Activated effector memory CD4-positive, alpha-beta T cell treated with Interleukin-2 at 50 U/mL for 16 hours (primary cell): Measurements from ENCODE around the gene MICAL2.

Experiments used
- DNase-seq: peaks from one replicate; pipeline ENCODE4 v3.0.0-alpha.2; 2020

MICAL2 gene

GRCh38 chr11:12278766-12279671 lies 168.6 kb downstream of the MICAL2 start:
- DNase-seq, result no peak

DNA sequence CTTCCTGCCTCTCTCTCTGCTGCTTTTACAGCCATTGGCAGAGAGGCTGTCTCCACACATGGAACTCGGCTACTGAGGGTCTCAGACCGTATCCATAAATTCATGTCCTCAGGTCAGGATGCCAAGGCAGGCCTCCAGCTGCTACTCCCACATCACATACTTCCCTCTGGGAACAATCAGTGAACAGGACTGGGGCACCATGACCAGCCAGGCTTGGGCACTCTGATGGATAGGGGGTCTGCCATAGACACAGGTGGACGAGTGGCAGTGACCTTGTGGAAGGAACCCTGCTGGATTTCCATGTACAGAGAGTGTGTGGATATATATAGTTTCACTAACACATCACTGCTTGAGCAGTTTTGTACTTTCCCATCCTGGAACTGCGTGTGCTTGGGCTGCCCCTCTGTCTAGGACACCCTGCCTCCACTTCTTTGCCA lies 169.3 kb downstream of the MICAL2 start:
- no peak for DNase-seq

- DNase-seq, result no peak
Observed at GRCh38 chr11:12280199-12280837, 169.9 kb downstream of the MICAL2 start.

DNA sequence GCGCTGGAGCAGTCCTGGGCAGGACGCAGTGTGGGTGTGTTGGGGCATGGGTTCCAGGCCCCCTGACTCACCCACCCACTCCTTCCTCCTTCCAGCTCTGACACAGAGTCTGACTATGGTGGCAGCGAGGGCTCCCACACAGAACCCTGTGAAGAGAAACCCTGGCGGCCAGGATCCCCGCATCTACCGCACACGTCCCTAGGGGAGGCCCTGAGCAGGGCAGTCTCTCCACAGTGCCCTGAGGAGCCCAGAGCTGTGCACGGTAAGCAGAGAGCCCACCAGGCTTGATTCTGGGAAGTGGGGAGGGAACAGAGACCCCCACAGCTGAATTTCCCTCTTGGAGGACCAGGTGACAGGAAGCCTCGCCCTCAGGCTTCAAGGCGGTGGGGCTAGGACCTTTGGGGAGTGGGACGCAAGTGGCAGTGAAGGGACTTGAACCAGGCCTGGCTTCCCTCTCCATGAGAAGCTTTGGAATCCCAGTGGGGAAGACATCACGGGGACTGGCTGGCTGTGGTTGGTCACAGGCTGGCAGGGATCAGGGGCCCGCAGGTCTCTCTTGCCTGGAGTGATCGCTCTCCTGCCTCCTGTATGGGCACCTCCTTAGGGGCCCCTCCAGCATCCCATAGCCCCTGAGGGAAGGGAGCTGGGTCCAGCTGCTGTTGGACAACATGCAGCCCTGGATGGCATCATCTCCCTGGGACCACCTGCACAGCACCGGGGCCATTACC lies 170.6 kb downstream of the MICAL2 start:
- DNase-seq, result no peak

GRCh38 chr11:12281571-12282478 lies 171.4 kb downstream of the MICAL2 start:
- DNase-seq, result peak; percentile 58

DNA sequence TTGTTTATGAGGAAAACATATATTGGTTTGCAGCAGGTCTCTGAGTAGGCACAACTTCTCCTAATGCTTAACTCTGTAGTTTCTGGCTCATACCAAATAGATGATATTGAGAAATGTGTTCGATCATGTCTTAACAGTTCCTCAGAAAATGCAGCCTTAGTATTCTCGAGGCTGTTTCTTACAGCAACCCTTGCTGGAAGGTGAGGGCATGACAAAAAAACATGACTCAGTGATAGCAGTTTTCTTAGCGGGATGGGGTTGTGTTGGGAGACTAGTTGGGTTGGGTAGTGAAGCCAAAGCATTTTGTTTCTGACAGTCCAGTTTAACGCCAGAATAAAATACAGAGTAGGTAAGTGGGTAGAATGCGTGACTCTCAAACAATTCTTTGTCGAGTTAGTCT lies 172.3 kb downstream of the MICAL2 start:
- no peak for DNase-seq

- DNase-seq, result no peak
Observed at GRCh38 chr11:12284316-12285050, 174.1 kb downstream of the MICAL2 start.

- DNase-seq, result no peak
Observed at GRCh38 chr11:12285106-12285505, 174.7 kb downstream of the MICAL2 start.

DNA sequence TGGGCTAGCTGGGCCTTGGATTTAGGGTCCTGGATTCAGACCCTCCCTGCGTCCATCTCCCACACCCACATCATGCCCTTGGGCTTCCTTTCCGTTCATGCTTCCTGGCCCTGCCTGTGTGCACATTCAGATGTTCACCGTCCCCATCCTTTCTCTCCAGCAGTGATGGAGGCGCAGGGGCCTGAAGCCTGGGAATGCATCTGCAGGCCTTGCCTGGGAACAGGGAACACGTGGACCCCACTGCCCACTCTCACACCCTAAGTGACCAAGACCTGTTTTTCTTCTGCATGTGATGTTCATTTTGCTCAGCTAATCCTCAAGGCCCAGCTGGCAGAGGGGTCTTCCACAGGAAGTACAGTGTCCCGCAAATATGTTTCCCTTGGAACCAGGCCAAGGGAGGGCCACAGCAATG lies 175.4 kb downstream of the MICAL2 start:
- DNase-seq, result no peak

- DNase-seq, result no peak
Observed at GRCh38 chr11:12286606-12287005, 176.2 kb downstream of the MICAL2 start.

GRCh38 chr11:12287009-12287373 lies 176.6 kb downstream of the MICAL2 start:
- DNase-seq, result no peak

DNA sequence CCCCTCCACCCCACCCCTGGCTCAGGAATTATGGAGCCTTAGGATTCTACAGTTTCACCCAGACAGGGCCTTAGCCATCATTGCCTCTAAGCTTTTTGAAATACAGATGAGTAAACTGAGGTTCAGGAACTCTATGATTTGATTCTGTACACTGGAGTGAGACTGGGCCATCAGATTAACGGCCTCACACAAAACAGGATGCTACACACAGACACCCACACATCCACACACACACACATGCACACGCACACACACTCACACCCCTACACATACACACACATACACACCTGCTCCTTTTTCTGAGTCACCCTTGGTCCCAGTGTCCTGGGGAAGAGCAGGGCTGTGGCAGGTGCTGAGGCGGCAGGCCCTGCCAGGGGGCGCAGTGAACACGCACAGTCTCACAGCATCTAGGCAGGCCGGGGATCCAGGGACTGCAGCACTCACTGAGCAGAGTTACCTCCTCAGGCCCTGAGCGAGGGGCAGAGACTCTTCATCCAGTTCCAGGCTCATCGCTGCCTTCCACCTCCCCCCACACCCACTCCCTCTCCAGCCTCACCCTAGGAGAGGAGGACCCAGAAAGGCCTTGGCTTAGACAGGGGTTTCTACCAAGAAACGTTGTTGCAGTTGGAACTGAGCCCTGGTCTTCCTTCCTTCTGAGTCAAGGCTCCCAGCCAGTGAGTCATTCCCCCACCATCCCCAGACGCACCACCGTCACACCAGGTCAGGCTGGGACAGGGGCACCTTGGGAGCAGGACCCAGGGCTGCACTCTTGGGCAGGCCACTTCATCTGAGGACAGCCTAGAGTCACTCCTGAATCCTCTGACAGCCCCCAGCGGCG lies 177.2 kb downstream of the MICAL2 start:
- DNase-seq, result no peak

- no peak for DNase-seq
Observed at GRCh38 chr11:12288212-12288930, 178.0 kb downstream of the MICAL2 start.

GRCh38 chr11:12288931-12289666 lies 178.7 kb downstream of the MICAL2 start:
- DNase-seq, result no peak

- no peak for DNase-seq
Observed at GRCh38 chr11:12289667-12290476, 179.5 kb downstream of the MICAL2 start.

- no peak for DNase-seq
Observed at GRCh38 chr11:12290477-12290922, 180.1 kb downstream of the MICAL2 start.

DNA sequence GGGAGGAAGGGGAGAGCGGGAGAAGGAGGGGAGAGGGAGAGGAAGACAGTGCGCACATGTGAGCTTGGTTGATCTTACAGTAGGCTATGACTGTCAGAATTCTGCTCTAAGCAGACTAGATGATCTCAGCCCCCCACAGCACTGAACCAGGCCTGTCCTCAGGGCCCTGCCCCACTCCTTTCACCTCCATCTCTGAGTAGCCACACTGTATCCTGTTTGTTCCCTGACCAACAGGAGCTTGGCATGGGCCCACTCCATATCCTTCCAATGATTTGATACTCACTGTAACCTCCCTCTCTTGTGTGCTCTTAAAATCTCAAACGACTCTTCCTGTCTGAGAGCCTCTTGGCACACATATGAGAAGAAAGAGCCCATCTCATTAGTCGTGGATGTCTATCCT lies 180.9 kb downstream of the MICAL2 start:
- DNase-seq, result no peak

GRCh38 chr11:12291766-12292165 lies 181.4 kb downstream of the MICAL2 start:
- no peak for DNase-seq
